Peyer's patch (tissue), 4 donors: ENCODE results near the gene SERINC5. TPM values are rescaled to one million over a fixed set of nuclear protein-coding genes. Genes with fewer than 3 reads are reported as not detected.

ENCODE experiments used
- DNase-seq, 3 donors: peaks; one replicate each; pipeline ENCODE4 v3.0.0-alpha.2; 2017 to 2019
- H3K27ac ChIP-seq, 4 donors: fragments of 200-600 bp; sonication (generic); one replicate each; pipeline ENCODE4 v1.5.1; 2016 to 2019
- H3K27me3 ChIP-seq, 2 donors: fragments of 200-600 bp; sonication (generic); one replicate each; pipeline ENCODE4 v1.5.1; 2019
- H3K36me3 ChIP-seq, 3 donors: fragments of 200-600 bp; sonication (generic); one replicate each; pipeline ENCODE4 v1.5.1; 2016 to 2019
- H3K4me1 ChIP-seq, 4 donors: fragments of 200-600 bp; sonication (generic); one replicate each; pipeline ENCODE4 v1.5.1; 2016 to 2019
- H3K4me3 ChIP-seq, 4 donors: fragments of 200-600 bp; sonication (generic); 1 replicate in 3 of 4; 2 replicates in 1 of 4; pipeline ENCODE4 v1.5.1; 2016 to 2019; ENCODE audit warnings: mild to moderate bottlenecking in 1 of 4
- H3K9me3 ChIP-seq, 4 donors: fragments of 200-600 bp; sonication (generic); one replicate each; pipeline ENCODE4 v1.5.1; 2016 to 2019; ENCODE audit warnings: mild to moderate bottlenecking in 1 of 4
- POLR2A ChIP-seq, 2 donors: fragments of 450-650 bp; IDR thresholded peaks; one replicate each; pipeline ENCODE4 v1.5.1; 2017; ENCODE audit warnings: antibody characterized with exemption in 2 of 2, mild to moderate bottlenecking in 2 of 2, moderate library complexity in 2 of 2
- total RNA-seq, 4 donors: library from RNA; depleted of rRNA; stranded (reverse); fragments of >200 nt; gene quantifications; one replicate each; pipeline ENCODE4 v1.1.0, GENCODE V29; 2016
- TF ChIP-seq, protein P1 (sequence below), 6 experiments: fragments of 450-650 bp in 4 of 6; fragments of 200-600 bp in 2 of 6; sonication (generic) in 1 of 6; IDR thresholded peaks; one replicate each; pipeline ENCODE4 v1.5.1; 2017 to 2019; ENCODE audit warnings: antibody characterized with exemption in 6 of 6, mild to moderate bottlenecking in 3 of 6, moderate library complexity in 1 of 6

Gene SERINC5
- total RNA-seq, 4 donors from 2014 or later: 22.3 to 40.9 (median 30.3) TPM

- Histone ChIP-seq H3K36me3 (no peaks in the 10 kb centered on the region), H3K4me1 (no peaks in the 10 kb centered on the region), H3K27me3 (no peaks in the 10 kb centered on the region), H3K9me3 (no peaks in the 10 kb centered on the region), H3K27ac (peak overlapping the region in 1 of 4 donors; percentile 28), H3K4me3 (no peak overlapping the region)
- no peak for DNase-seq
- TF ChIP-seq, protein P1, sequence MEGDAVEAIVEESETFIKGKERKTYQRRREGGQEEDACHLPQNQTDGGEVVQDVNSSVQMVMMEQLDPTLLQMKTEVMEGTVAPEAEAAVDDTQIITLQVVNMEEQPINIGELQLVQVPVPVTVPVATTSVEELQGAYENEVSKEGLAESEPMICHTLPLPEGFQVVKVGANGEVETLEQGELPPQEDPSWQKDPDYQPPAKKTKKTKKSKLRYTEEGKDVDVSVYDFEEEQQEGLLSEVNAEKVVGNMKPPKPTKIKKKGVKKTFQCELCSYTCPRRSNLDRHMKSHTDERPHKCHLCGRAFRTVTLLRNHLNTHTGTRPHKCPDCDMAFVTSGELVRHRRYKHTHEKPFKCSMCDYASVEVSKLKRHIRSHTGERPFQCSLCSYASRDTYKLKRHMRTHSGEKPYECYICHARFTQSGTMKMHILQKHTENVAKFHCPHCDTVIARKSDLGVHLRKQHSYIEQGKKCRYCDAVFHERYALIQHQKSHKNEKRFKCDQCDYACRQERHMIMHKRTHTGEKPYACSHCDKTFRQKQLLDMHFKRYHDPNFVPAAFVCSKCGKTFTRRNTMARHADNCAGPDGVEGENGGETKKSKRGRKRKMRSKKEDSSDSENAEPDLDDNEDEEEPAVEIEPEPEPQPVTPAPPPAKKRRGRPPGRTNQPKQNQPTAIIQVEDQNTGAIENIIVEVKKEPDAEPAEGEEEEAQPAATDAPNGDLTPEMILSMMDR (IDR thresholded peaks at IDR 0.05): no peak
- no peak for TF ChIP-seq POLR2A (IDR thresholded peaks at IDR 0.05)
These were observed 130.6 kb downstream of the SERINC5 start for GRCh38 chr5:80125022-80125961.

GRCh38 chr5:80124121-80124918 lies 131.5 kb downstream of the SERINC5 start:
- no peaks in the 10 kb centered on the region for H3K36me3 ChIP-seq
- H3K4me1 ChIP-seq: no peaks in the 10 kb centered on the region
- H3K27me3 ChIP-seq: no peaks in the 10 kb centered on the region

GRCh38 chr5:80122579-80122978 lies 133.3 kb downstream of the SERINC5 start:
- H3K27ac ChIP-seq: no peak overlapping the region
- no peaks in the 10 kb centered on the region for H3K4me1 ChIP-seq
- no peak for DNase-seq
- H3K27me3 ChIP-seq: no peaks in the 10 kb centered on the region
- no peaks in the 10 kb centered on the region for H3K9me3 ChIP-seq
- H3K4me3 ChIP-seq: no peak overlapping the region
- TF ChIP-seq, protein P1 (IDR thresholded peaks at IDR 0.05): no peak
- no peak for TF ChIP-seq POLR2A (IDR thresholded peaks at IDR 0.05)
- H3K36me3 ChIP-seq: no peaks in the 10 kb centered on the region

More at GRCh38 chr5:80124121-80124918, 131.5 kb downstream of the SERINC5 start:
- Histone ChIP-seq H3K9me3 (no peaks in the 10 kb centered on the region), H3K4me3 (no peak overlapping the region), H3K27ac (no peak overlapping the region)
- TF ChIP-seq, protein P1 (IDR thresholded peaks at IDR 0.05): no peak
- TF ChIP-seq POLR2A (IDR thresholded peaks at IDR 0.05): no peak
- DNase-seq: no peak

GRCh38 chr5:80119372-80119771 lies 136.5 kb downstream of the SERINC5 start:
- Histone ChIP-seq H3K4me1 (no peaks in the 10 kb centered on the region), H3K27ac (no peak overlapping the region), H3K4me3 (no peak overlapping the region), H3K36me3 (no peaks in the 10 kb centered on the region), H3K9me3 (no peaks in the 10 kb centered on the region), H3K27me3 (no peaks in the 10 kb centered on the region)
- TF ChIP-seq, protein P1 (IDR thresholded peaks at IDR 0.05): no peak
- no peak for TF ChIP-seq POLR2A (IDR thresholded peaks at IDR 0.05)
- DNase-seq: no peak

DNA sequence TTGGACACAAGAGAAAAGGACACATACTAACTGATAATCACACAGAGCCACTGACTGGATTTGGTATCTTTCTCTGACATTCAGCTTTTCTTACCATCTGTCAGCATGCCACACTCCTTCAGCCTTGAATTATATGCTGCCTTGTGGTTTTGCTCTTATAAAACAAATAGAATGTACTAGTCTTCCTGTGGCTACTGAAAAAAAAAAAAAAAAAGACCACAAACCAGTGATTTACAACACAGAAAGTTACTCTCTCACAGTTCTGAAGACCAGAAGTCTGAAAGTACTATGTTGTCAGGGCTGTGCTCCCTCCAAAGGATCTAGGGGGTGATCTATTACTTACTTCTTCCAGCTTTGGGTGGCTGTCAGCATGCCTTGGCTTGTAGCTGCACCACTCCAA lies 138.4 kb downstream of the SERINC5 start:
- no peak for TF ChIP-seq POLR2A (IDR thresholded peaks at IDR 0.05)
- TF ChIP-seq, protein P1 (IDR thresholded peaks at IDR 0.05): no peak
- H3K27ac ChIP-seq: no peak overlapping the region
- DNase-seq: no peak
- H3K4me1 ChIP-seq: no peaks in the 10 kb centered on the region
- no peak overlapping the region for H3K4me3 ChIP-seq
- H3K27me3 ChIP-seq: no peaks in the 10 kb centered on the region
- no peaks in the 10 kb centered on the region for H3K36me3 ChIP-seq
- no peaks in the 10 kb centered on the region for H3K9me3 ChIP-seq
